WTC11 (cell line): ENCODE measurements around the gene RNF208. TPM values are rescaled to one million over a fixed set of nuclear protein-coding genes. Genes with fewer than 3 reads are reported as not detected.
A peak's percentile ranks its signal among the peaks of the same experiment; 100 is the strongest.

Experiments used
- ARID4B ChIP-seq: sonication (generic); formaldehyde crosslinking; IDR thresholded peaks from 2 replicates; pipeline ENCODE4 v1.8.0; 2023; ENCODE audit warnings: missing genetic modification reagents, mild to moderate bottlenecking, borderline replicate concordance
- ATF1 ChIP-seq: sonication (generic); formaldehyde crosslinking; IDR thresholded peaks from 2 replicates; pipeline ENCODE4 v1.8.1; 2023; ENCODE audit warnings: mild to moderate bottlenecking, moderate library complexity, missing genetic modification reagents
- ATF2 ChIP-seq: sonication (generic); formaldehyde crosslinking; IDR thresholded peaks from 2 replicates; pipeline ENCODE4 v1.8.1; 2022; ENCODE audit warnings: low read depth, missing genetic modification reagents, borderline replicate concordance
- ATF3 ChIP-seq: sonication (generic); formaldehyde crosslinking; conservative IDR thresholded peaks from 2 replicates; pipeline ENCODE4 v1.8.1; 2022; ENCODE audit warnings: mild to moderate bottlenecking, missing genetic modification reagents
- ATF6 ChIP-seq: sonication (generic); formaldehyde crosslinking; IDR thresholded peaks from 2 replicates; pipeline ENCODE4 v1.8.1; 2023; ENCODE audit warnings: mild to moderate bottlenecking, missing genetic modification reagents
- CREM ChIP-seq: sonication (generic); formaldehyde crosslinking; IDR thresholded peaks from 2 replicates; pipeline ENCODE4 v1.8.1; 2022; ENCODE audit warnings: mild to moderate bottlenecking, missing genetic modification reagents, moderate library complexity
- CTCF ChIP-seq: fragments of 200-600 bp; IDR thresholded peaks from 2 replicates; pipeline ENCODE4 v1.8.0; 2022; ENCODE audit warnings: antibody characterized with exemption
- EMX1 ChIP-seq: fragments of 250-450 bp; sonication (Bioruptor Pico); IDR thresholded peaks from 2 replicates; pipeline ENCODE4 v1.8.0; 2021; ENCODE audit warnings: mild to moderate bottlenecking
- ETV6 ChIP-seq: sonication (generic); formaldehyde crosslinking; IDR thresholded peaks from 2 replicates; pipeline ENCODE4 v1.8.1; 2022; ENCODE audit warnings: mild to moderate bottlenecking, missing genetic modification reagents
- GABPB1 ChIP-seq: sonication (generic); formaldehyde crosslinking; IDR thresholded peaks from 2 replicates; pipeline ENCODE4 v1.8.1; 2023; ENCODE audit warnings: mild to moderate bottlenecking, missing genetic modification reagents
- JUN ChIP-seq: sonication (generic); formaldehyde crosslinking; IDR thresholded peaks from 2 replicates; pipeline ENCODE4 v1.8.0; 2023; ENCODE audit warnings: mild to moderate bottlenecking, missing genetic modification reagents
- MYBL2 ChIP-seq: sonication (generic); formaldehyde crosslinking; IDR thresholded peaks from 2 replicates; pipeline ENCODE4 v1.8.1; 2023; ENCODE audit warnings: mild to moderate bottlenecking, moderate library complexity, missing genetic modification reagents
- NFATC4 ChIP-seq: fragments of 250-450 bp; sonication (Bioruptor Pico); IDR thresholded peaks from 2 replicates; pipeline ENCODE4 v1.9.0; 2021; ENCODE audit warnings: mild to moderate bottlenecking
- NR3C1 ChIP-seq: sonication (generic); formaldehyde crosslinking; conservative IDR thresholded peaks from 2 replicates; pipeline ENCODE4 v1.8.1; 2023; ENCODE audit warnings: low read depth, mild to moderate bottlenecking, missing genetic modification reagents
- ZNF121 ChIP-seq: sonication (generic); formaldehyde crosslinking; IDR thresholded peaks from 2 replicates; pipeline ENCODE4 v1.8.0; 2023; ENCODE audit warnings: missing genetic modification reagents
- ZNF232 ChIP-seq: sonication (generic); formaldehyde crosslinking; IDR thresholded peaks from 2 replicates; pipeline ENCODE4 v1.8.0; 2022; ENCODE audit warnings: mild to moderate bottlenecking, missing genetic modification reagents
- ZNF423 ChIP-seq: fragments of 250-450 bp; sonication (Bioruptor Pico); IDR thresholded peaks from 2 replicates; pipeline ENCODE4 v2.1.2; 2022; ENCODE audit warnings: mild to moderate bottlenecking, moderate library complexity
- ZNF512 ChIP-seq: sonication (generic); formaldehyde crosslinking; IDR thresholded peaks from 2 replicates; pipeline ENCODE4 v1.8.1; 2022; ENCODE audit warnings: missing genetic modification reagents, borderline replicate concordance
- ZNF532 ChIP-seq: fragments of 250-450 bp; sonication (Bioruptor Pico); IDR thresholded peaks from 2 replicates; pipeline ENCODE4 v1.9.0; 2021; ENCODE audit warnings: mild to moderate bottlenecking, borderline replicate concordance
- total RNA-seq: library from RNA; stranded (reverse); gene quantifications from 3 replicates; pipeline ENCODE4 v1.2.3, GENCODE V29; 2021

Gene RNF208
- total RNA-seq, 1 experiment from 2014 or later: 14.8 TPM

- no peak for TF ChIP-seq ATF2 (CRISPR knock-in tag)
- no peak for TF ChIP-seq ZNF512
- TF ChIP-seq ZNF232 (CRISPR knock-in tag): 0 out of 2 replicates have a peak, but pooled peaks have one; percentile 66
- no peak for TF ChIP-seq ZNF423 (CRISPR knock-in tag)
- peak; percentile 37; the same call in 1 of the 2 replicates for TF ChIP-seq GABPB1
- no peak for TF ChIP-seq ZNF121
- no peak for TF ChIP-seq CTCF
- TF ChIP-seq ETV6 (CRISPR knock-in tag): peak; percentile 96
- TF ChIP-seq CREM: peak; percentile 100
- peak; percentile 85; the same call in 1 of the 2 replicates for TF ChIP-seq ARID4B
- peak; percentile 47; the same call in 1 of the 2 replicates for TF ChIP-seq NFATC4 (CRISPR knock-in tag)
- TF ChIP-seq EMX1 (CRISPR knock-in tag): no peak
- no peak for TF ChIP-seq ZNF532
- peak; percentile 60; the same call in 1 of the 2 replicates for TF ChIP-seq JUN
- peak; percentile 100; the same call in 1 of the 2 replicates for TF ChIP-seq ATF1
- no peak for TF ChIP-seq ATF6
- no peak for TF ChIP-seq NR3C1
- TF ChIP-seq ATF3 (CRISPR knock-in tag): no peak
- peak; percentile 86; the same call in 1 of the 2 replicates for TF ChIP-seq MYBL2 (CRISPR knock-in tag)
Observed at GRCh38 chr9:137188490-137189296, 33.3 kb downstream of the RNF208 start, which contains the start of the genes ANAPC2 and SSNA1 (continued).
